Common myeloid progenitor, CD34-positive (primary cell): ENCODE measurements around the gene FBXL7.

ENCODE experiments used
- CTCF ChIA-PET: fragments of 350-600 bp; sonication (Branson Sonifier 250); formaldehyde crosslinking; loops from one replicate; lab custom pipeline; 2021; ENCODE audit warnings: antibody characterized with exemption; lab: Charles Lee
- POLR2A ChIA-PET: fragments of 350-600 bp; sonication (Branson Sonifier 250); formaldehyde crosslinking; loops from one replicate; lab custom pipeline; 2021; ENCODE audit warnings: antibody characterized with exemption; lab: Charles Lee
- DNase-seq, 3 donors: peaks; one replicate each; pipeline versions ENCODE4 v3.0.0 to v3.0.0-alpha.2; 2013
- H3K27ac ChIP-seq, 2 experiments: 1 replicate in 1 of 2; 2 replicates in 1 of 2; pipeline ENCODE4 v1.7.0; 2013; ENCODE audit warnings: inconsistent platforms in 2 of 2, low read length in 2 of 2, mild to moderate bottlenecking in 2 of 2, low read depth in 1 of 2, moderate library complexity in 1 of 2; ENCODE audit not compliant: severe bottlenecking in 2 of 2, insufficient read depth in 1 of 2, poor library complexity in 1 of 2
- H3K27me3 ChIP-seq, 5 experiments: replicated peaks in 2 of 5; 1 replicate in 3 of 5; 2 replicates in 2 of 5; pipeline versions ENCODE4 v1.6.1 to v1.7.0; 2013; ENCODE audit warnings: low read length in 4 of 5, mild to moderate bottlenecking in 2 of 5, moderate library complexity in 2 of 5, inconsistent platforms in 1 of 5; ENCODE audit not compliant: insufficient read depth in 5 of 5, control insufficient read depth in 4 of 5
- H3K36me3 ChIP-seq, 4 experiments: 1 replicate in 2 of 4; 2 replicates in 2 of 4; pipeline versions ENCODE4 v1.6.1 to v1.7.0; 2013; ENCODE audit warnings: low read length in 3 of 4, control low read depth in 1 of 4, mild to moderate bottlenecking in 1 of 4; ENCODE audit not compliant: control insufficient read depth in 4 of 4, insufficient read depth in 4 of 4
- H3K4me1 ChIP-seq, 4 experiments: 1 replicate in 3 of 4; 2 replicates in 1 of 4; pipeline versions ENCODE4 v1.6.1 to v1.7.1; 2013; ENCODE audit warnings: low read length in 3 of 4, mild to moderate bottlenecking in 3 of 4, control low read depth in 1 of 4, inconsistent platforms in 1 of 4, moderate library complexity in 1 of 4; ENCODE audit not compliant: control insufficient read depth in 4 of 4, insufficient read depth in 4 of 4; ENCODE audit errors: control extremely low read depth in 1 of 4
- H3K4me3 ChIP-seq, 7 experiments: 1 replicate in 4 of 7; 2 replicates in 3 of 7; pipeline versions ENCODE4 v1.5.1 to v1.7.0; 2013; ENCODE audit warnings: mild to moderate bottlenecking in 7 of 7, low read length in 6 of 7, moderate library complexity in 6 of 7, inconsistent platforms in 2 of 7, low read depth in 2 of 7, control low read depth in 1 of 7; ENCODE audit not compliant: insufficient read depth in 4 of 7, control insufficient read depth in 1 of 7; ENCODE audit errors: extremely low read depth in 1 of 7
- H3K9me3 ChIP-seq, 5 experiments: 1 replicate in 4 of 5; 2 replicates in 1 of 5; pipeline versions ENCODE4 v1.6.1 to v1.7.1; 2013; ENCODE audit warnings: low read length in 4 of 5, mild to moderate bottlenecking in 2 of 5, inconsistent platforms in 1 of 5, low read depth in 1 of 5, moderate library complexity in 1 of 5; ENCODE audit not compliant: control insufficient read depth in 4 of 5, insufficient read depth in 2 of 5; ENCODE audit errors: control extremely low read depth in 1 of 5
- WGBS: methylation state at CpG from one replicate; pipeline ENCODE4 v1.1.5; 2013; ENCODE audit not compliant: insufficient coverage; 5-methylcytosine and 5-hydroxymethylcytosine counted together

The FBXL7 gene

GRCh38 chr5:15634591-15635288 lies 134.8 kb downstream of the FBXL7 start:
- ChIA-PET POLR2A (no interaction called here), CTCF (interaction anchor here (1.2 kb wide), 1 partner anchor 9 kb away, joined by 3 read pairs; no protein-coding TSS in a partner anchor)
- no peaks in the 10 kb centered on the region for H3K9me3 ChIP-seq
- no peak for DNase-seq
- no peaks in the 10 kb centered on the region for H3K4me1 ChIP-seq
- no peak overlapping the region for H3K4me3 ChIP-seq
- H3K36me3 ChIP-seq, result no peaks in the 10 kb centered on the region
- H3K27me3 ChIP-seq, result no peaks in the 10 kb centered on the region
- H3K27ac ChIP-seq, result no peak overlapping the region
- 100% methylated on average over 2 of the region's 4 CpGs for WGBS

GRCh38 chr5:15635289-15635616 lies 135.3 kb downstream of the FBXL7 start:
- WGBS, result 100% methylated on average over 1 of the region's 1 CpG
- Histone ChIP-seq H3K27ac (no peak overlapping the region), H3K9me3 (no peaks in the 10 kb centered on the region), H3K36me3 (no peaks in the 10 kb centered on the region), H3K4me1 (no peaks in the 10 kb centered on the region), H3K27me3 (no peaks in the 10 kb centered on the region), H3K4me3 (no peak overlapping the region)
- ChIA-PET POLR2A (no interaction called here), CTCF (interaction anchor here (1.2 kb wide), 1 partner anchor 9 kb away, joined by 3 read pairs; no protein-coding TSS in a partner anchor)
- no peak for DNase-seq

- Histone ChIP-seq H3K27ac (no peak overlapping the region), H3K36me3 (no peaks in the 10 kb centered on the region), H3K4me3 (no peak overlapping the region), H3K27me3 (no peaks in the 10 kb centered on the region), H3K4me1 (no peaks in the 10 kb centered on the region), H3K9me3 (no peaks in the 10 kb centered on the region)
- POLR2A ChIA-PET, result no interaction called here
- no peak for DNase-seq
- no CpG with 5 or more reads among the region's 1 CpG for WGBS
- CTCF ChIA-PET, result no interaction called here
Measured at GRCh38 chr5:15637345-15637744, 137.4 kb downstream of the FBXL7 start.

GRCh38 chr5:15637886-15638285 lies 137.9 kb downstream of the FBXL7 start:
- no peak overlapping the region for H3K4me3 ChIP-seq
- 78% methylated on average over 2 of the region's 2 CpGs for whole genome bisulfite sequencing
- H3K4me1 ChIP-seq, result no peaks in the 10 kb centered on the region
- H3K9me3 ChIP-seq, result no peaks in the 10 kb centered on the region
- H3K27ac ChIP-seq, result no peak overlapping the region
- H3K27me3 ChIP-seq, result no peaks in the 10 kb centered on the region
- no peaks in the 10 kb centered on the region for H3K36me3 ChIP-seq
- ChIA-PET POLR2A (no interaction called here), CTCF (no interaction called here)
- DNase-seq, result no peak

- DNase-seq, result no peak
- ChIA-PET POLR2A (no interaction called here), CTCF (no interaction called here)
- no peaks in the 10 kb centered on the region for H3K36me3 ChIP-seq
- no peak overlapping the region for H3K4me3 ChIP-seq
- H3K27ac ChIP-seq, result no peak overlapping the region
- peaks cover 0 to 2% (median 0%) of the 10 kb centered on the region in 5 experiments for H3K9me3 ChIP-seq
- H3K27me3 ChIP-seq, result no peaks in the 10 kb centered on the region
- no peaks in the 10 kb centered on the region for H3K4me1 ChIP-seq
- 100% methylated on average over 2 of the region's 6 CpGs for WGBS
Measured at GRCh38 chr5:15638296-15638695, 138.3 kb downstream of the FBXL7 start.

- Histone ChIP-seq H3K4me3 (no peak overlapping the region), H3K27ac (no peak overlapping the region), H3K36me3 (no peaks in the 10 kb centered on the region), H3K27me3 (no peaks in the 10 kb centered on the region), H3K9me3 (peaks cover 0 to 2% (median 0%) of the 10 kb centered on the region in 5 experiments), H3K4me1 (no peaks in the 10 kb centered on the region)
- WGBS, result no CpG with 5 or more reads among the region's 2 CpGs
- CTCF ChIA-PET, result interaction anchor here (0.8 kb wide), 1 partner anchor 10 kb away, joined by 3 read pairs; no protein-coding TSS in a partner anchor
- no peak for DNase-seq
- POLR2A ChIA-PET, result no interaction called here
Measured at GRCh38 chr5:15639288-15639687, 139.3 kb downstream of the FBXL7 start.

GRCh38 chr5:15640116-15640515 lies 140.1 kb downstream of the FBXL7 start:
- no peak overlapping the region for H3K27ac ChIP-seq
- POLR2A ChIA-PET, result no interaction called here
- CTCF ChIA-PET, result no interaction called here
- DNase-seq, result no peak
- peaks cover 0 to 2% (median 0%) of the 10 kb centered on the region in 5 experiments for H3K9me3 ChIP-seq
- no peaks in the 10 kb centered on the region for H3K27me3 ChIP-seq
- H3K4me1 ChIP-seq, result no peaks in the 10 kb centered on the region
- no peak overlapping the region for H3K4me3 ChIP-seq
- 95% methylated on average over 5 of the region's 5 CpGs for WGBS
- H3K36me3 ChIP-seq, result no peaks in the 10 kb centered on the region
